RWPE1 (cell line): Measurements from ENCODE around the gene IMPG2.

Experiments
- CTCF ChIA-PET: fragments of 350-600 bp; sonication (Branson Sonifier 250); formaldehyde crosslinking; extraction: SDS; loops from one replicate; lab custom pipeline; 2021; lab: Yijun Ruan, JAX
- POLR2A ChIA-PET: fragments of 400-600 bp; formaldehyde crosslinking; extraction: SDS; loops from one replicate; lab custom pipeline; 2020; ENCODE audit warnings: antibody characterized with exemption; ENCODE audit not compliant: low non-redundant PET; lab: Yijun Ruan, JAX
- DNase-seq: peaks from one replicate; pipeline ENCODE4 v3.0.0; 2012; ENCODE audit warnings: low spot score
- H3K27ac ChIP-seq: fragments of 450-650 bp; 2 replicates; pipeline ENCODE4 v1.5.1; 2017
- CTCF ChIP-seq: fragments of 450-650 bp; conservative IDR thresholded peaks from 2 replicates; pipeline ENCODE4 v1.5.1; 2017; ENCODE audit warnings: low read depth, mild to moderate bottlenecking

Gene IMPG2

GRCh38 chr3:101240719-101241399, 79.5 kb downstream of the IMPG2 start:
- no peak for TF ChIP-seq CTCF
- ChIA-PET CTCF (no interaction called here), POLR2A (no interaction called here)
- DNase-seq, result no peak
- H3K27ac ChIP-seq, result no peak overlapping the region

- DNase-seq, result no peak
- TF ChIP-seq CTCF, result no peak
- no peak overlapping the region for H3K27ac ChIP-seq
- ChIA-PET POLR2A (no interaction called here), CTCF (interaction anchor here (0.6 kb wide), 1 partner anchor 412 kb away, joined by 5 read pairs; no protein-coding TSS in a partner anchor)
These were observed 85.3 kb downstream of the IMPG2 start for GRCh38 chr3:101235048-101235447.

GRCh38 chr3:101230618-101231017, 89.8 kb downstream of the IMPG2 start:
- ChIA-PET POLR2A (no interaction called here), CTCF (interaction anchor here (0.7 kb wide), 1 partner anchor 408 kb away, joined by 3 read pairs; no protein-coding TSS in a partner anchor)
- no peak for TF ChIP-seq CTCF
- H3K27ac ChIP-seq, result no peak overlapping the region
- no peak for DNase-seq

GRCh38 chr3:101229681-101230080, 90.7 kb downstream of the IMPG2 start:
- POLR2A ChIA-PET, result no interaction called here

GRCh38 chr3:101228441-101228840, 91.9 kb downstream of the IMPG2 start:
- no peak overlapping the region for H3K27ac ChIP-seq
- ChIA-PET CTCF (no interaction called here), POLR2A (no interaction called here)
- DNase-seq, result no peak
- TF ChIP-seq CTCF, result no peak

More at GRCh38 chr3:101229681-101230080, 90.7 kb downstream of the IMPG2 start:
- no peak overlapping the region for H3K27ac ChIP-seq
- DNase-seq, result no peak
- no peak for TF ChIP-seq CTCF
- CTCF ChIA-PET, result no interaction called here

- POLR2A ChIA-PET, result no interaction called here
These were observed 95.6 kb downstream of the IMPG2 start for GRCh38 chr3:101224739-101225138.

More at GRCh38 chr3:101224739-101225138, 95.6 kb downstream of the IMPG2 start:
- no peak overlapping the region for H3K27ac ChIP-seq
- DNase-seq, result no peak
- CTCF ChIA-PET, result interaction anchor here (0.6 kb wide), 1 partner anchor 115 kb away, joined by 4 read pairs; no protein-coding TSS in a partner anchor
- TF ChIP-seq CTCF, result no peak
